Trophoblast cell (in vitro differentiated cells and primary cell): ENCODE measurements around the gene ALG14.
"Not testable (repeated sequence)": the region's sequence is repeated elsewhere in the genome, so short reads cannot be mapped to it uniquely, and the experiment has no call there.

Experiments
- DNase-seq, 2 donors: peaks; one replicate each; pipeline ENCODE4 v3.0.0-alpha.2; 2016
- H2AFZ ChIP-seq: 2 replicates; pipeline ENCODE4 v1.6.1; 2013; ENCODE audit warnings: low read length, moderate library complexity, mild to moderate bottlenecking; ENCODE audit not compliant: insufficient read depth, poor library complexity
- H2AK5ac ChIP-seq: 2 replicates; pipeline ENCODE4 v1.6.1; 2013; ENCODE audit warnings: mild to moderate bottlenecking, low read length
- H2BK120ac ChIP-seq: 2 replicates; pipeline ENCODE4 v1.6.1; 2013; ENCODE audit warnings: low read length, mild to moderate bottlenecking, moderate library complexity; ENCODE audit not compliant: insufficient read depth, poor library complexity
- H2BK12ac ChIP-seq: 2 replicates; pipeline ENCODE4 v1.6.1; 2013; ENCODE audit warnings: mild to moderate bottlenecking, low read length, moderate library complexity
- H2BK5ac ChIP-seq: 2 replicates; pipeline ENCODE4 v1.6.1; 2013; ENCODE audit warnings: low read length, low read depth, moderate library complexity, mild to moderate bottlenecking; ENCODE audit not compliant: poor library complexity
- H3K14ac ChIP-seq: 2 replicates; pipeline ENCODE4 v1.6.1; 2013; ENCODE audit warnings: mild to moderate bottlenecking, low read length
- H3K18ac ChIP-seq: 2 replicates; pipeline ENCODE4 v1.6.1; 2013; ENCODE audit warnings: mild to moderate bottlenecking, low read length
- H3K23ac ChIP-seq: 2 replicates; pipeline ENCODE4 v1.6.1; 2013; ENCODE audit warnings: low read length
- H3K27ac ChIP-seq: 2 replicates; pipeline ENCODE4 v1.5.1; 2013; ENCODE audit warnings: low read depth, mild to moderate bottlenecking, inconsistent platforms, low read length, moderate library complexity
- H3K27me3 ChIP-seq: 2 replicates; pipeline ENCODE4 v1.6.1; 2013; ENCODE audit warnings: inconsistent platforms, mild to moderate bottlenecking, low read length, moderate library complexity; ENCODE audit not compliant: insufficient read depth
- H3K36me3 ChIP-seq, 2 experiments: 1 replicate in 1 of 2; 2 replicates in 1 of 2; pipeline ENCODE4 v1.6.1; 2013; ENCODE audit warnings: low read length in 2 of 2, mild to moderate bottlenecking in 2 of 2, moderate library complexity in 1 of 2; ENCODE audit not compliant: insufficient read depth in 2 of 2, control insufficient read depth in 1 of 2
- H3K4ac ChIP-seq: 2 replicates; pipeline ENCODE4 v1.6.1; 2013; ENCODE audit warnings: low read depth, mild to moderate bottlenecking, low read length, moderate library complexity
- H3K4me1 ChIP-seq, 2 experiments: 1 replicate in 1 of 2; 2 replicates in 1 of 2; pipeline ENCODE4 v1.6.1; 2013; ENCODE audit warnings: low read length in 2 of 2, mild to moderate bottlenecking in 2 of 2, moderate library complexity in 1 of 2; ENCODE audit not compliant: insufficient read depth in 2 of 2, control insufficient read depth in 1 of 2
- H3K4me2 ChIP-seq: 2 replicates; pipeline ENCODE4 v1.6.1; 2013; ENCODE audit warnings: inconsistent platforms, mild to moderate bottlenecking, low read length, moderate library complexity
- H3K4me3 ChIP-seq: 2 replicates; pipeline ENCODE4 v1.5.1; 2013; ENCODE audit warnings: mild to moderate bottlenecking, low read depth, low read length, inconsistent platforms
- H3K79me1 ChIP-seq: one replicate; pipeline ENCODE4 v1.6.1; 2013; ENCODE audit warnings: low read length
- H3K79me2 ChIP-seq: 2 replicates; pipeline ENCODE4 v1.6.1; 2013; ENCODE audit warnings: low read length, mild to moderate bottlenecking; ENCODE audit not compliant: control insufficient read depth, insufficient read depth, poor library complexity
- H3K9ac ChIP-seq: 2 replicates; pipeline ENCODE4 v1.6.1; 2013; ENCODE audit warnings: mild to moderate bottlenecking, low read length
- H3K9me3 ChIP-seq: 2 replicates; pipeline ENCODE4 v1.6.1; 2013; ENCODE audit warnings: low read depth, mild to moderate bottlenecking, control low read depth, inconsistent platforms, low read length; ENCODE audit not compliant: insufficient read depth
- H4K12ac ChIP-seq: 2 replicates; pipeline ENCODE4 v1.6.1; 2013; ENCODE audit warnings: low read depth, mild to moderate bottlenecking, low read length, moderate library complexity
- H4K8ac ChIP-seq: 2 replicates; pipeline ENCODE4 v1.6.1; 2013; ENCODE audit warnings: low read depth, mild to moderate bottlenecking, low read length, moderate library complexity
- H4K91ac ChIP-seq: one replicate; pipeline ENCODE4 v1.6.1; 2013; ENCODE audit warnings: low read depth, mild to moderate bottlenecking, low read length, moderate library complexity
- WGBS: extraction: QIAGEN DNeasy Blood & Tissue Kit; methylation state at CpG from one replicate; pipeline ENCODE4 v1.1.7; 2013; ENCODE audit warnings: missing lambda C conversion rate; ENCODE audit not compliant: insufficient read length, insufficient coverage; ENCODE audit errors: extremely low coverage; 5-methylcytosine and 5-hydroxymethylcytosine counted together

ALG14 gene

DNA sequence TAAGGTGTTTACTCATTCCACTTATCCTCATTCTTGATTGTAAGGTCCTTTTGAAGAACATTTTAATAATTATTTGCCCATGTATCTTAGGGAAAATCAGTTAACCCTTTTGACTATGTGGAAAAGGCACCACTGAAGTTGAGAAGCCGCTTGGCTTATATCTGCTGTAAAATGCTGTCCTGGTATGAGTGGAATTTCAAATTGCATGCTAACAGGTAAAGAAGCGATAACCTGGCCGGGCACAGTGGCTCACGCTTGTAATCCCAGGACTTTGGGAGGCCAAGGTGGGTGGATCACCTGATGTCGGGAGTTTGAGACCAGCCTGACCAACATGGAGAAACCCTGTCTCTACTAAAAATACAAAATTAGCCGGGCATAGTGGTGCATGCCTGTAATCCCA is 53.3 kb downstream of the ALG14 start:
- H2BK5ac ChIP-seq, H2BK12ac ChIP-seq, H3K4me2 ChIP-seq, H3K4me1 ChIP-seq, H3K23ac ChIP-seq, H2AFZ ChIP-seq, H3K79me2 ChIP-seq, H2BK120ac ChIP-seq, H2AK5ac ChIP-seq, H3K14ac ChIP-seq, H3K79me1 ChIP-seq, H3K9ac ChIP-seq, H3K4ac ChIP-seq, H3K9me3 ChIP-seq, H3K4me3 ChIP-seq, H3K27me3 ChIP-seq, H4K12ac ChIP-seq, H3K18ac ChIP-seq, H3K36me3 ChIP-seq, H4K91ac ChIP-seq, H4K8ac ChIP-seq: not testable (repeated sequence)
- peak overlapping the region; percentile 39 for H3K27ac ChIP-seq
- peak; percentile 25 to 71 for DNase-seq
- no CpG with 5 or more reads among the region's 6 CpGs for WGBS

DNA sequence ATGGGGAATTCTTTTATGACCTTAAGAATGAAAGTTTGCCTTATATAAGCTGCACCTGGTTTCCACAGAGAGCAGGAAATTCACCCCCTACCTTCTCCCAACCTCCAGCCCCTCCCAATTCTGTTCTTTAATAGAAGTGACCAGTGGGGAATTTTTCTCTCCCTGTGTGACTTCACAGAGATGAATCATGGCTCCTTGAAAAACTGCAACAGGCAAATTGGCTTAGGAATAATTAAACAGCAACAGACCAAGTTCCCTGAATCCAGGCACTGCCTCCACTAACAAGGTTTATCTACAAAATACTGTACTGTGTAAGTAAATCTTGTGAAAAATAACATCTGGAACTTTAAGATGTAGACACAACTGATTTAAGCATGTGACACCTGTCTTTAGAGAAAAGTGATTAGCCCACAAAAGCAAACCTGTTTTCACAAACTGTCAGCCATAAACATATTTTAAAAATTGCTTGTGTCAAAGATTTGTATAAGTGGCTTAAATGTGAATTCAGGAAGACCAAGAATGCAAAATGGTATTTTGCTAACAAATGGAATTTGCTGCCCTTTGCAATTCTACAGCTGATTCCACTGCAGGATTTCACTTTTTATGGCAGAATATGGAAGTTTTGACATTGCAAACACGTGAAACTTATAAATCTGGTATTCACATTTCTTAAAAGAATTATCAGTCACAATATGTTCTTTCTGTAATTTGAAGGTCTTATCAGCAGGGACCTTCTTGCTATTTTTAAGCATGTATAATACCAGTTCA is 54.0 kb downstream of the ALG14 start:
- peak in 1 of 2 donors; percentile 72 for DNase-seq
- Histone ChIP-seq H3K14ac (no peak overlapping the region), H3K27me3 (no peaks in the 10 kb centered on the region), H4K91ac (no peak overlapping the region), H3K4me2 (no peak overlapping the region), H4K12ac (no peak overlapping the region), H2BK12ac (no peak overlapping the region), H3K27ac (no peak overlapping the region), H2AK5ac (no peak overlapping the region), H3K23ac (no peak overlapping the region), H3K4me1 (no peaks in the 10 kb centered on the region), H3K36me3 (no peaks in the 10 kb centered on the region), H2BK5ac (no peak overlapping the region), H3K9me3 (no peaks in the 10 kb centered on the region), H4K8ac (no peak overlapping the region), H2AFZ (no peak overlapping the region), H3K18ac (no peak overlapping the region), H2BK120ac (no peak overlapping the region), H3K9ac (no peak overlapping the region), H3K79me2 (no peaks in the 10 kb centered on the region), H3K4me3 (no peak overlapping the region), H3K79me1 (no peaks in the 10 kb centered on the region), H3K4ac (no peak overlapping the region)
- WGBS, result no CpG with 5 or more reads among the region's 1 CpG

- Histone ChIP-seq H3K4me3 (no peak overlapping the region), H3K27me3 (no peaks in the 10 kb centered on the region), H3K4ac (no peak overlapping the region), H3K79me1 (no peaks in the 10 kb centered on the region), H3K4me2 (no peak overlapping the region), H2AFZ (no peak overlapping the region), H2BK120ac (no peak overlapping the region), H3K79me2 (no peaks in the 10 kb centered on the region), H2BK5ac (no peak overlapping the region), H2AK5ac (no peak overlapping the region), H2BK12ac (no peak overlapping the region), H3K14ac (no peak overlapping the region), H3K4me1 (no peaks in the 10 kb centered on the region), H3K18ac (no peak overlapping the region), H4K91ac (no peak overlapping the region), H3K9me3 (no peaks in the 10 kb centered on the region), H3K36me3 (no peaks in the 10 kb centered on the region), H3K23ac (no peak overlapping the region), H4K8ac (no peak overlapping the region), H3K27ac (no peak overlapping the region), H3K9ac (no peak overlapping the region), H4K12ac (no peak overlapping the region)
- no peak for DNase-seq
- WGBS, result no CpG with 5 or more reads among the region's 1 CpG
Observed at GRCh38 chr1:95017775-95018174, 55.0 kb downstream of the ALG14 start.

DNA sequence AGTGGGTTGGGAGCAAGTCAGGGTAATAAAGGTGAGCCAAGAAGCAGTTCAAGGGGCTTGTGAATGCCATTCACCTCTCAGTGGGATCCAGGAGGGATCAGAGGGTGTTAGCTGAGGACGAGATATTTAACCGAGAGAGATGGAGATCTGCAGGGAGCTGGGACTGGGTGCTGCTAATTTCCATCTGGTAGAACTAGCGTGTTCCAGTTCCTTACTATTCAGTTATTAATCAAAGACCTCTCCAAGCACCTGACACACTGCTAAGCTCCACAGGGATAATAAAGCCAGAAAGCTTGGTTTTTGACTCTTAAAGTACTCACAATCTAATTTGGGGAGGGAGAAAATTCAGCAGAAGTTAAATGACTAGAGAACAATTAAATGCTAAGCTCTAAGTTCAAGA is 57.7 kb downstream of the ALG14 start:
- no peaks in the 10 kb centered on the region for H3K79me2 ChIP-seq
- H2BK120ac ChIP-seq, result no peak overlapping the region
- H2AK5ac ChIP-seq, result peak overlapping the region; percentile 97
- no peaks in the 10 kb centered on the region for H3K79me1 ChIP-seq
- DNase-seq, result no peak
- H3K23ac ChIP-seq, result no peak overlapping the region
- no CpG with 5 or more reads among the region's 3 CpGs for WGBS
- H2BK5ac ChIP-seq, result no peak overlapping the region
- H3K4ac ChIP-seq, result no peak overlapping the region
- no peak overlapping the region for H4K91ac ChIP-seq
- no peak overlapping the region for H4K12ac ChIP-seq
- no peak overlapping the region for H2BK12ac ChIP-seq
- no peak overlapping the region for H3K14ac ChIP-seq
- no peaks in the 10 kb centered on the region for H3K4me1 ChIP-seq
- H3K27ac ChIP-seq, result no peak overlapping the region
- no peak overlapping the region for H3K4me3 ChIP-seq
- no peak overlapping the region for H3K9ac ChIP-seq
- H3K18ac ChIP-seq, result no peak overlapping the region
- no peaks in the 10 kb centered on the region for H3K36me3 ChIP-seq
- no peak overlapping the region for H2AFZ ChIP-seq
- no peak overlapping the region for H3K4me2 ChIP-seq
- H3K27me3 ChIP-seq, result no peaks in the 10 kb centered on the region
- no peaks in the 10 kb centered on the region for H3K9me3 ChIP-seq
- no peak overlapping the region for H4K8ac ChIP-seq
